Measurements from ENCODE around the gene CD22. TPM values are rescaled to one million over a fixed set of nuclear protein-coding genes. Genes with fewer than 3 reads are reported as not detected.

CD22 gene
- total RNA-seq, 1 donor from 2014 or later: not detected

DNA sequence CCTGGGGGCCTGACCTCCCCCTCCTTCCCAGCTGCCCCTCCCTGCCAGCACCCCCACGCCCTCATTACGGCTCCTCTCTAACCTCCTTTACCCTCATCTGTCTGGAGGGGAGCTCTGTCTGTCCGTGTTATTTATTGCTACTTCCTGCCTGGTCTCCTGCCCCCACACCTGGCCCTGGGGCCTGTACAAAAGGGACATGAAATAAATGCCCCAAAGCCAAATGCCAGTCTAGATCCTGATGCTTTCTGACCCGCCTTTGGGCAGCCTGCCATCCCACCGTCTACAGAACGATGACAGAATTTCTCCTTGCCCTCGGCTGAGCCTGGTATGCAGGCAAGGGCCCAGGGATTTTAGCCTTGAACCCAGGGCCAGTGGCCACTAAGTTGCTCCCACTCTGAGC, 15.4 kb upstream of the CD22 start:
- no peak for DNase-seq (ENCODE audit: low read depth, low spot score)

DNA sequence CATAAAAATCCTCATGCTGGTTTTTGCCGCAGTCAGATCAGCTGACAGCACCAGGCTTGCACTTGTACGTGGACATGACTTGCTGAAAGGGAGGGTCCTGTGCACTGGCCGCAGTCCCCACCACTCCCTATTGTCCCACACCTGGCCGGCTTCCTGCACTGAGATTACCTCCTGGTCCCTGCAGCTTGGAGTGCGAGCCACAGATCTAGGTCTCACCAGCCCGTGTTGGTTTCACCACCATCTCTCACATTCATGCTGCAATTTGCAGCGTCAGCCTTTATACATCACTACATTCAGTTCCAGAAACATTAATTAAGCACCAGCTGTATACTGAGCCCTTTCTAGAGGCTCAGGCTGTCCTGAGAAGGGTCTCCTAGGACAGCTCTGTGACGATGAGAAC, 15.0 kb upstream of the CD22 start:
- DNase-seq (ENCODE audit: low read depth, low spot score): no peak

DNA sequence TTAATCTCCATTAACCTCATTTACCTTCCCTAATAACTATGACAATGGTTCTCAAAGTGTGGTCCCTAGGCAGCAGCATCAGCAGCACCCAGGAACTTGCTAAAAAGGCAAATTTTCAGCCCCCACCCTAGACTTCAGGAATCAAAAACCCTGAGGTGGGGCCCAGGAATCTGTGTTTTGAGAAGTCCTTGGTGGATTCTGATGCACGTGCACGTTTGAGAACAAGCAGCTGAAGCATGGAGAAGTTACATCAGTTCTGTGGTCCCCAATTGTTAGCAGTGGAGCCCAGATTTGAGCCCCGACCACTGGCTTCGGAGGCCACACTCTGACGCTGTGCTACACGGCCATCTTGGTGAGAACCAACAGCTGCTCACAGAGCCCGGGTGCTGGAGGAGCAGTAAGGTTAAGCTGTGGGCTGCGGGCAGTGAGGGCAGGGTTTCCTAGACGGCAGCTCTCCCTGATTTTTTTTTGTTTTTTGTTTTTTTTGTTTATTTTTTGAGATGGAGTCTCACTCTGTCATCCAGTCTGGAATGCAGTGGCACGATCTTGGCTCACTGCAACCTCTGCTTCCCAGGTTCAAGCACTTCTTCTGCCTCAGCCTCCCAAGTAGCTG, 14.0 kb upstream of the CD22 start:
- no peak for DNase-seq (ENCODE audit: low read depth, low spot score)

DNA sequence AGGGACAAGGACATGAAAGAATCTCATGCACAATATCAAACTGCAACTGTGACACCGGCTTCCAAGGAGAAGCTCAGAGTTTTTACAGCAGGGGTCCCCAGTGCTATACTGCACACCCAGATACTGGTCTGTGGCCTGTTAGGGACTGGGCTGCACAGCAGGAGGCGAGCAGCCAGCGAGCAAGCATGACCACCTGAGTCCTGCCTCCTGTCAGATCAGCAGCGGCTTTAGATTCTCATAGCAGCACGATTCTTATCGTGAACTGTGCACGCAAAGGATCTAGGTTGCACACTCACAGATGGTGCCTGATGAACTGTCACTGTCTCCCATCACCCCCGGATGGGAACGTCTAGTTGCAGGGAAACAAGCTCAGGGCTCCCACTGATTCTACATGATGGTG, 13.1 kb upstream of the CD22 start:
- DNase-seq (ENCODE audit: low read depth, low spot score): no peak

DNA sequence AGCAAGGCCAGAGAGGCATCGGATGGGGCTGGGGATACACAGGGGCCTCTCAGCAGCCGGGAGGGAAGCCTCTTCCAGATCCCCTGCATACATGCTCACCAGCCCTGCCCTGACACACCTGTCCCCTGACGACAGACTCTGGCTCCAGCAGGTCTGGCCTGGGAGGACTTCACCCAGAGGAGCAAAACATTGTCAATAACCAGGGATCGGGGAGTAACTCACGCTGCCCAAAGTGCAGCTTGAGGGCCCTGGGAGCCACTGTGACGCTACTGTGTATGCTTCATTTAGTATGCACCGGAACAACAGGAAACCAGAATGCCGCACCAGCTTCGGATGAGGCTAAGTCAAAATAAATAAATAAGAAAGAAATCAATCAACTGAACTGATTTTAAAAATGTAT, 12.4 kb upstream of the CD22 start:
- no peak for DNase-seq (ENCODE audit: low read depth, low spot score)

DNA sequence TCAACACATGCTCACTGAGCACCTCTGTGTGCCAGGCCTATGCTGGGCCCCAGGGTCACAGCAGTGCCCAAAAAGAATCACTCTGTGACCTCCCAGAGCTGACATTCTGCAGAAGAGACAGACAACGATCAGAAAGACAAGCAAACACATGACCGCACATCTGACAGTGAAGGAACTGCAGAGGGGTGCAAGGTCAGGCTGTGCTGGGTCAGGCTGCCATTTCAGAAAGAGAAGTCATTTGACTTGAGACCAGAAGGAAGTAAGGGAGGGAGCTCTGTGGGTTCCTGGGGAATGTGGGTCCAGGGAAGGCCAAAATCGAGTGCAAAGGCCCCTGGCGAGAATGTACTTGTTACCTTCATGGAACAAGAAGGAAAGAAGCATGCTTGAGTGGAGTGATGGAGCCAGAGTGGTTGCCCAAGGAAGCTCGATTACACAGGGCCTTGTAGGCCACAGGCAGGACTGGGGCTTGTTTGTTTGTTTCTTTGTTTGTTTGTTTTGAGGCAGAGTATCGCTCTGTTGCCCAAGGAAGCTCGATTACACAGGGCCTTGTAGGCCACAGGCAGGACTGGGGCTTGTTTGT, 11.4 kb upstream of the CD22 start:
- DNase-seq (ENCODE audit: low read depth, low spot score): no peak

DNA sequence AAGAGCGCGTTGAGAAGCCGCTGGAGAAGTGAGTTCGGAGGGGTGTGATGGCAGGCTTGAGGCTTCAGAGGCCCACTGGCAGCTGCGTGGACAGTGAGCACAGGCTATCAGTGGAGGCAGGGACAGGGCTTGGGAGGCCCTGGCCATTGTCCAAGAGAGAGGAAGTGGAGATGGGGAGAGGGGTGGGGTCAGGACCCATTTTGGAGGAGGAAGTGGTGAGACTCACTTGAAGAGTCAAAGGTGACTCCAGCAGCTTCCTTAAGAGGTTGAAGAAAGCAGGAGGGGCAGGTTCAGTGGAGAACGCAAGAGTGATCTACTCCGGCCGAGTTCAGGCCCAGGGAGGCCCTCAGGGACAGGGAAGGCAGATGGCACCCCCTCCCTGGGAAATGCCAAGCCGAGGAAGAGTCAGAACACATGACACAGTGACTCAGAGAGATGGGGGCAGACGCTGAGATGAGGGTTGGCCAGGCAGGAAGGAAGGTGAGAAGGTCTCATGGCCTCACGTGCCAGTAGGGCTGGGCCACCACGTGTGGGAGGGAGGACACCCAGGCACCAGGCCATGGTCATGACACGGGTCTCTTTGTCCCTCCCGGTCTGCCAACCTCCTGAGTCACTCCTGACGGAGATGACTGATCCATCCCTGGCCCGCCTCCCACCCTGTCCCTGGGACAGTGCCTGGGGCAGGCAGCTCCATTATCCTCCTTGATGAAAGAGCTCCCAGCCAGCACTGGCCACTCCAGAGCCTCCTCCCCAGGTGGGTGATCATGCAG, 10.1 kb upstream of the CD22 start:
- DNase-seq (ENCODE audit: low read depth, low spot score): peak; percentile 27

DNA sequence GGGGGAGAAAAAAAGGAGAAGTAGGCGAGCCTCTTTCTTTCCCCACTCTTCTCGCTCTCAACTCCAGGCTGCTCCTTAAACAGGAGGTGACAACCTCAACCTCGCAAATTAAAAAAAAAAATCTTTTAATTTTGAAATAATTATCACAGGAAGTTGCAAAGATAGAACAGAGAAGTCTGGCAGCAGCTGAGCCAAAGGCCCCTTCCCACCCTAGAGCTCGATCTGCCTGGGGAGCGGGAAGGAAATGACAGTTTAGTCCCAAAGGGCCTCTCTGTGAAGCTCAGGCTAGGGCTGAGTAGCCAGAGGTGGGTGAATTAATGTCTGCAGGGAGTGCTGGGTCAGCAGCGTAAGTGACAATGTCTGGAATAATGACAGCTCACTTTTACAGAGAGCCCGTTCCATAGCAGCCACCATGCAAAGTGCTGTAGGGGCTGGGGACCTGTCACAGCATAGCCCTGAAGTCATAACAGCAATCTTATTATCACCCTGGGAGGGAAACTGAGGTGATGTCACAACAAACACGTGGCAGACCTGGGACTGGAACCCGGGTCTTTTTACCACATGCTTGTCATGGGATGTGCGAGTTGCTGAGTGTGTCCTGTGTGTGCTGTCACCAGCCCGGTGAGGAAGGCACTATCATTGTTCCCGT, 8.8 kb upstream of the CD22 start:
- DNase-seq (ENCODE audit: low read depth, low spot score): no peak

DNA sequence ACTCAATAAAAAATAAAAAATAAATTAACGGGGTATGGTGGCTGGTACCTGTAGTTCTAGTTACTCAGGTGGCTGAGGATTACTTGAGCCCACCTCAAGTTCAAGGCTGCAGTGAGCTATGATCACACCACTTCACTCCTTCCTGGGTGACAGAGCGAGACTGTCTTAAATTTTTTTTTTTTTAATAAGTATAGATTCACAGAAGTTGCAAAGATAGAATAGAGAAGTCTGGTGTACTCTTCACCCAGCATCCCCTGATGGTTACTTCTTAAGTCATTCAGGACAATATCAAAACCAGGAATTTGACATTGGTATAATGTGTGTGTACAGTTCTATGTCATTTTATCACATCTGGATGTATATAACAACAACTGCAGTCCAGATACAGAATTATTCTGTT, 7.7 kb upstream of the CD22 start:
- DNase-seq (ENCODE audit: low read depth, low spot score): no peak

DNA sequence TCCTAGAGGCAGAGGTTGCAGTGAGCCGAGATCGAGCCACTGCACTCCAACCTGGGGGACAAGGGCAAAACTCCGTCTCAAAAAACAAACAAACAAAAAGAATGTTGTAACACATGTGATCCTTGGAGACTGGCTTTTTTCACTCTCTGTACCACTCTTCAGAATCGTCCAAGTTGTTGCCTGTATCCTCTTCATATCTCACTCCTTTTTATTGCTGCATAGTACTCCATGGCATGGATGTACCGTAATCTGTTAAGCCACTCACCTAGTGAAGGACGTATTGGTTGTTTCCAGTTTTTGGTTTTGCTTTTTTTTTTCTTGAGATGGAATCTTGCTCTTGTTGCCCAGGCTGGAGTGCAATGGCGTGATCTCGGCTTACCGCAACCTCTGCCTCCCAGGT, 7.0 kb upstream of the CD22 start:
- no peak for DNase-seq (ENCODE audit: low read depth, low spot score)

DNA sequence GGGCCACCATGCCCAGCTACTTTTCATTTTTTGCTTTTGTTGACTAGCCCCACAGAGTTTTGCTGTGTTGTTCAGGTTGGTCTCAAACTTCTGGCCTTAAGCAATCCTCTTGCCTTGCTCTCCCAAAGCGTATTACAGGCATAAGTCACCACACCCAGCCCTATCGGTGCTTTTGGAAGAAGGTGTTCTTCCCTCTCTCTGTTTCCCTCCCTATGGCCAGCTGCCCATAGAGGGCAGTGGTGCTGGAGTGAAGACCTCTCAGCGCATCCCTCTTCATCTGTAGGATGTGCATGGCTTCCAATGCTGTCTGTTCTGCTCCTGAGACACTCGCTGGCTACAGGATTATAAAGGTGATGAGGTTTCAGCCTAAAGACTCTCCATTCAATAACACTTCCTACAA, 1.3 kb upstream of the CD22 start:
- no peak for DNase-seq (ENCODE audit: low read depth, low spot score)

DNA sequence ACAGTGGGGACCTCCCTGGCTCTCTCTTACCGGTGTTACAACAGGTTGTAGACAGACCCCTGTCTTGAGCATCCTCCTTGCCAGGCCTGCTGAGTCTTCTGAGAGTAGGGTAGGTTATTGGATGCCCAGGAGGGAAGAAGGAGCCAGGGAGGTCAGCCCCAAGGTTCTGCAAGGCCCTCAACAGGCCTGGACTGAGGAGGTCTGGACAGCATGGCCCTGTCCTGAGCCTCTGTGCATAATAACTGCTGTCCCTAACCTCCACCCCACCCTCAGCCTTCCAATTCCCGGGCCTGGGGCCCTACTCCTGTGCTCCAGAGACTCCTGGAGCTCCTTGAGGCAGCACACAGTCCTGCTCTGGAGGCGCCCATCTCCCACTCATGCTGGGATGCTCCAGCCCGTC, 336 bp downstream of the CD22 start:
- no peak for DNase-seq (ENCODE audit: low read depth, low spot score)

DNA sequence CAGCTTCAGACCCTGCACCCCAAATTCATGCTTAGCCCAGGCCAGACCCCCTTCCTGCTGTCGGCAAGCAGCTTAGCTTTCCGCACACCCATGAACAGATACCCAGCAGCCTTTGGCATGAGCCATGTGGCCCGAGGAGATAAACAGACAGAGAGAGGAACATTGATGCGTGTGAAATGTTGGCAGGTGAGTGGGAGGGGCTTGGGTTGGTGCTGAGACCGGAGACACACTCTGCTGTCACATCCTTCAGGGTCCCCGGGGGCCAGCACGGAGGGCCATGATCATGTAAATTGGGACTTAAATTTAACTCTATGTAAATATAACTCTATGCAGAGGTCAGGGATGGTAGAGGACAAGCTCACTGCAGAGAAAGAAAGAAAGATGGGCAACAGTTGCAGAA, 1.5 kb downstream of the CD22 start:
- DNase-seq (ENCODE audit: low read depth, low spot score): no peak

DNA sequence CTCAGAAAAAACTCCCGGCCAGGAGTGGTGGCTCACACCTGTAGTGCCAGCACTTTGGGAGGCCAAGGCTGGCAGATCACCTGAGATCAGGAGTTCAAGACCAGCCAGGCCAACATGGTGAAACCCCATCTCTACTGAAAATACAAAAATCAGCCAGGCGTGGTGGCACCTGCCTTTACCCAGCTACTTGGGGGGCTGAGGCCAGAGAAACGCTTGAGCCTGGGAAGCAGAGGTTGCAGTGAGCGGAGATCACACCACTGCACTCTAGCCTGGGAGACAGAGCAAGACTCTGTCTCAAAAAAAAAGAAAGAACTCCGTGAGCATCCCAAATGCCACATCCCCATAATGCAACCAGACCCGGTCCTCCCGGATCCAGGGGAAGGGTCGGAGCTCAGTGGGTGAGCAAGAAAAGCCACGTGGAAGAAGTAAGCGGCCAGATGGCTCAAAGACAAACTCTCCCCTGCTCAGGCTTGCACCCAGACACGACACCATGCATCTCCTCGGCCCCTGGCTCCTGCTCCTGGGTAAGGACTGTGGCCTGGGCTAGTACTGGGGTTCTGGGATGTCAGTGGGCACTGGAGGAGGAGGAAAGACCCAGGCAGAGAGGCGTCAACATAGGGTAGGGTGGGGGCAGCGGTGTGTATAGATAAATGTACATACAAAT, 2.7 kb downstream of the CD22 start:
- DNase-seq (ENCODE audit: low read depth, low spot score): no peak

DNA sequence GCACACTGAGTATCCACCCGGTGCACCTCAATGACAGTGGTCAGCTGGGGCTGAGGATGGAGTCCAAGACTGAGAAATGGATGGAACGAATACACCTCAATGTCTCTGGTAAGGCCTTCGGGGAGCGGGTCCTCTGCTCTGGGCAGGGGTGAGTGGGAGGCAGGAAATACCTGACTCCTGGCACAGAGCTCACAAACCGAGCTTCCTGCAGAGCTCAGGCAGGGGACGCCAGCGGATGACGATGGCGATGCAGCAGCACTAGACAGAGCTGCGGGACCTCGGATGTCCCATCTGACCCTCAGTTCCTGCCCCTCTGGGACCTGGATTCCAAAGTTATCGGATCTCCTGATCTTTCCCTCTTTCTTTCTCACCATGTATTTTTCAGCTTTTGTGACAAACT, 3.8 kb downstream of the CD22 start:
- DNase-seq (ENCODE audit: low read depth, low spot score): no peak

DNA sequence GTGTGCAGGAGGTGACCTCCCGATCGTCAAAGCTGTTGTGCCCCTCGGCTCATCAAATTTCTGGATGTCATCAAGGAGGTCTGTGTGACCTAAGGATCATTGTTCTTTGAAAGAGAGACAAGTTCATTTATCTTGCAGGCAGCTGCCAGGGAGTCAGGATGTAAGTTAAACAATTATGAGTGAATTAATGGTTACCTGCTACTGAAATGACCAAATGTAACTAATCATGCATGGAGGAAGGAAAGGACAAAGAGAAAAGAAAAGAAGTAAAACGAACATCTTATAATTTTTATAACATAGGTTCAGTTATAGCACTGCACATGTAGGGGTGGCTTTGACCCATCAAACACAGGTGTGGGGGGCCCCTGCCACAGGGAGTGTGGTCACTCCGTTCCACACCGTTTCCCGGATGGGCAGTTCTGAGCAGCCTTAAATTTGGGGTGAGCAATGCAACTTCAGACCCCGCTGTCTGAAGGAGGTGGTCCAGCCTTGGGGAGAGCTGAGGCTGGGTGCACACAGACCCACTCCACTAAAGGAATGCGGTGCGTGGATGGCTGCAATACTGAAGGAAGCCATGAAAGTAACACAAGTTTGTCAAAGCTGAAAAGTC, 5.3 kb downstream of the CD22 start:
- DNase-seq (ENCODE audit: low read depth, low spot score): no peak

DNA sequence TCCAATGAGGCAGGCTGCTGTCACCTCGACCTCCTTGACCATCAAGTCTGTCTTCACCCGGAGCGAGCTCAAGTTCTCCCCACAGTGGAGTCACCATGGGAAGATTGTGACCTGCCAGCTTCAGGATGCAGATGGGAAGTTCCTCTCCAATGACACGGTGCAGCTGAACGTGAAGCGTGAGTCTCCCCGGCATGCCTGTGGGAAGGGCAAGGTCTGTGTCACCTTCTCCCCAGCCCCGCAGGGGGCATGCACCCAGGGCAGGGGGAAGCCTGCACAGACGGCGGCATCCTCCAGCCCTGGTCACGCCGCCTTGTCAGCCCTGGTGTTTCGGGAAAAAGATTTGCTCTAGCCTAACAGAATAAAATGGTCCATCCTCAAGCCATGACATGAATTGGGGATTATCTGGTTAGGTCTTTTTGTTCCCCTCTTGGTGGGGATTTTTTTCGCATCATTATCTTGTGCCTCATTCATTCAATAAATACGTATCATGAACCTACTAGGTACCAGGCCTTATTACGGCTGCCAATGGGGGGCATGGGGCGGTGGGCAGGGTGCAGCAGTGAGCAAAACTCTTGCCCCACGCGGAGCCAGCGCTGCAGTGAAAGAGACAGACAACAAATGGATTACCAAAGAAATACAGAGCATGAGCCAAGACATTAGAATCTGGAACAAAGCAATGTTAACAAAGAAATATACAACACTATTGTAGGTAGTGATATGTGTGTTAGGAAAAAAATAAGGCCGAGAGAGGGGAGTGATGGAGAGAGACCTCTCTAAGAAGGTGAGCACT, 7.4 kb downstream of the CD22 start:
- no peak for DNase-seq (ENCODE audit: low read depth, low spot score)

DNA sequence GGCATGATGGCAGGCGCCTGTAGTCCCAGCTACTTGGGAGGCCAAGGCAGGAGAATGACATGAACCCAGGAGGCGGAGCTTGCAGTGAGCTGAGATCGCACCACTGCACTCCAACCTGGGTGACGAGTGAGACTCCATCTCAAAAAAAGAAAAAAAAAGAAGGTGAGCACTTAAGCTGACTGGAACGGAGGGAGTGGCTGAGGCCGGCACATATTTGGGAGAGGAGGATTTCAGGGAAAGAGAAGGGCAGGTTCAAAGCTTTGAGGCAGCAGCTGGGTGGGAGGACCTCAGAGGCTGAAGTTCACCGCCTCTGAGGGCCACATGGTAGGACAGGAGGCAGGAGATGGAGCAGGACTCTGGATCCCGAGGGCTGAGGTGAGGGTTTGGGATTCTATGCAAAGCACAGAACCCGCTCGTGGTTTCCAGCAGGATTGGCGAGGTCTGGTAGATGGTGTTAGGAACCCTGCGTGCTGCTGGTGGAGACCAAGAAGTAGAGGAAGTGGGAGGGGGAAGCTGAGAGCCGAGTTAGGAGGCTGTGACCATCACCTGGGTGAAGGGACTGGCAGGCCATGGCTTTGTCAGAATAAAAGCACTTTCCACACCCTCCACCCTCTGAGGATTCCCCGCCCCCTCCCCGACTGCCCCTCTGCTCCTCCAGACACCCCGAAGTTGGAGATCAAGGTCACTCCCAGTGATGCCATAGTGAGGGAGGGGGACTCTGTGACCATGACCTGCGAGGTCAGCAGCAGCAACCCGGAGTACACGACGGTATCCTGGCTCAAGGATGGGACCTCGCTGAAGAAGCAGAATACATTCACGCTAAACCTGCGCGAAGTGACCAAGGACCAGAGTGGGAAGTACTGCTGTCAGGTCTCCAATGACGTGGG, 8.4 kb downstream of the CD22 start:
- DNase-seq (ENCODE audit: low read depth, low spot score): no peak

DNA sequence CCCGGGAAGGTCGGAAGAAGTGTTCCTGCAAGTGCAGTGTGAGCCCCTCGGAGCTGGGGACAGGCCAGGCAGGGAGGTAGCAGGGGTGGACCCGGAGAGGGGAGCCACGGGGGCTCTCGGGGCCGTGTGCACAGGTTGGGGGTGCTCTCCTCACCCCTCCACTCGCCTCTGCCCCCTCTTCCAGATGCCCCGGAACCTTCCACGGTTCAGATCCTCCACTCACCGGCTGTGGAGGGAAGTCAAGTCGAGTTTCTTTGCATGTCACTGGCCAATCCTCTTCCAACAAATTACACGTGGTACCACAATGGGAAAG, 9.0 kb downstream of the CD22 start:
- DNase-seq (ENCODE audit: low read depth, low spot score): no peak

DNA sequence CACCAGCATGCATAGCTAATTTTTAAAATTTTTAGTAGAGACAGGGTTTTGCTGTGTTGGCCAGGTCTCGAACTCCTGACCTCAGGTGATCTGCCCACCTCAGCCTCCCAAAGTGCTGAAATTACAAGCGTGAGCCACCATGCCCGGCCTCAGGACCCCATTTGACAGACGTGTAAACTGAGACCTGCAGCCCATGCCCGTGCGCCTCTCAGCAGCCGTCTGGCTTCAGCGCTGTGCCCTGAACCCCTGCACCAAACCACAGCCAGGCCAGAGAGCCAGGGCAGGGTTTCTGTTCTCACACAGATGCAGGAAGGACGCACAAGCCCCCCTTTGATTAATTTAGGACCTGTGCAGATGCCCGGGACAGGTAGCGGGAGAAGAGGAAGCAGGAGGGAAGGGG, 11.4 kb downstream of the CD22 start:
- DNase-seq (ENCODE audit: low read depth, low spot score): no peak
